HG03439 (cell line): Measurements from ENCODE around the gene VPS18.

Experiments used
- ATAC-seq: cut with Tn5 transposase; IDR thresholded peaks from one replicate; pipeline ENCODE4 v1.9.1; 2021; ENCODE audit warnings: mild to moderate bottlenecking, moderate library complexity; ENCODE audit not compliant: unreplicated experiment

The VPS18 gene

GRCh38 chr15:40932649-40933516 is 38.6 kb downstream of the VPS18 start:
- ATAC-seq: no peak

- ATAC-seq: no peak
These were observed 39.3 kb downstream of the VPS18 start for GRCh38 chr15:40933517-40933902.

- ATAC-seq: no peak
These were observed 40.2 kb downstream of the VPS18 start for GRCh38 chr15:40934457-40934856.

- ATAC-seq: no peak
These were observed 42.0 kb downstream of the VPS18 start for GRCh38 chr15:40936234-40936708.

- ATAC-seq: no peak
These were observed 42.7 kb downstream of the VPS18 start for GRCh38 chr15:40936709-40937666.

GRCh38 chr15:40937762-40938535 is 43.7 kb downstream of the VPS18 start:
- ATAC-seq: no peak

- no peak for ATAC-seq
These were observed 44.3 kb downstream of the VPS18 start for GRCh38 chr15:40938536-40938870.

GRCh38 chr15:40940296-40940801 is 46.1 kb downstream of the VPS18 start:
- ATAC-seq: no peak

GRCh38 chr15:40941068-40941527 is 46.8 kb downstream of the VPS18 start:
- no peak for ATAC-seq

- peak; percentile 66 for ATAC-seq
These were observed 47.5 kb downstream of the VPS18 start for GRCh38 chr15:40941528-40942336.

- peak; percentile 11 for ATAC-seq
These were observed 48.1 kb downstream of the VPS18 start for GRCh38 chr15:40942337-40942854.

GRCh38 chr15:40942878-40943277 is 48.6 kb downstream of the VPS18 start:
- ATAC-seq: no peak

- no peak for ATAC-seq
These were observed 49.6 kb downstream of the VPS18 start for GRCh38 chr15:40943764-40944365.

- ATAC-seq: no peak
These were observed 50.5 kb downstream of the VPS18 start for GRCh38 chr15:40944510-40945296.

- no peak for ATAC-seq
These were observed 54.6 kb downstream of the VPS18 start for GRCh38 chr15:40948706-40949473.

GRCh38 chr15:40949756-40950207 is 55.5 kb downstream of the VPS18 start:
- ATAC-seq: no peak

- ATAC-seq: no peak
These were observed 57.5 kb downstream of the VPS18 start for GRCh38 chr15:40951764-40952163.
